ENCODE data around the gene BBLN.
A peak's percentile ranks its signal among the peaks of the same experiment; 100 is the strongest.

BBLN gene

GRCh38 chr9:128192601-128193371 is 32.7 kb downstream of the BBLN start:
- peaks cover 20% of the 10 kb centered on the region for H3K79me2 ChIP-seq (ENCODE audit: low read length)
- H2AFZ ChIP-seq (ENCODE audit: low read depth, low read length): no peak overlapping the region
- no peak overlapping the region for H3K9ac ChIP-seq (ENCODE audit: low read length)
- no peaks in the 10 kb centered on the region for H3K27me3 ChIP-seq (ENCODE audit: low read depth, low read length)
- H3K27ac ChIP-seq (ENCODE audit: low read length): no peak overlapping the region
- no peaks in the 10 kb centered on the region for H4K20me1 ChIP-seq (ENCODE audit: insufficient read depth, low read length)
- no peaks in the 10 kb centered on the region for H3K9me3 ChIP-seq (ENCODE audit: insufficient read depth, low read length)
- peaks cover 7% of the 10 kb centered on the region for H3K36me3 ChIP-seq (replicated peaks; ENCODE audit: low read depth, low read length)
- peaks cover 9% of the 10 kb centered on the region for H3K4me1 ChIP-seq (ENCODE audit: low read length)
- TF ChIP-seq CTCF (IDR thresholded peaks at IDR 0.05; ENCODE audit: low read depth, low read length) (no peak), EZH2phosphoT487 (IDR thresholded peaks at IDR 0.05; ENCODE audit: low read depth) (no peak)
- H3K4me3 ChIP-seq (ENCODE audit: low read length): no peak overlapping the region
- no peak overlapping the region for H3K4me2 ChIP-seq (ENCODE audit: low read length)

DNA sequence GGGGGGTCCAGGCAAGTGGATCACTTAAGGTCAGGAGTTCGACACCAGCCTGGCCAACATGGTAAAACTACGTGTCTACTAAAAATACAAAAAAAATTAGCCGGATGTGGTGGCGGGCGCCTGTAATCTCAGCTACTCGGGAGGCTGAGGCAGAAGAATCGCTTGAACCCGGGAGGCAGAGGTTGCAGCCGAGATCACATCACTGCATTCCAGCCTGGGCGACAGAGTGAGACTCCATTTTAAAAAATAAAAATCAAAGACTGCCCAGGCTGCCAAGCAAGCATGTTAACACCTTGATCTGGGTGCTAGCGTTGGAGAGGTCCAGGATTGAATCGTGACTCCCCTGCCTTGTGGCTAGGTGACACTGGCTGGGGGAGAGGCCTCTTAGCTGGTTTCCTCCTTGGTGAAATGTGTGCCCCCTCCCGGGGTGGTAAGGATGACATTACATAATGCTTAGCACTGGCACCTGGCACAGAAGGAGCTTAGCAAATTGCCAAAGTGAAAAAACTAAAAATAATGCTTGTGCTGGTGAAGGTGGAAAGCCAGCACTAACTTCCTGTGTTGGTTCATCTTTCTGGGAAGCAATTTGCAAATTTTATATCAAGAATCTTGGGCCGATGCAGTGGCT is 33.5 kb downstream of the BBLN start:
- no peaks in the 10 kb centered on the region for H3K27me3 ChIP-seq (ENCODE audit: low read depth, low read length)
- H3K4me3 ChIP-seq (ENCODE audit: low read length): no peak overlapping the region
- no peak overlapping the region for H3K27ac ChIP-seq (ENCODE audit: low read length)
- TF ChIP-seq CTCF (IDR thresholded peaks at IDR 0.05; ENCODE audit: low read depth, low read length) (no peak), EZH2phosphoT487 (IDR thresholded peaks at IDR 0.05; ENCODE audit: low read depth) (no peak)
- no peak overlapping the region for H3K4me2 ChIP-seq (ENCODE audit: low read length)
- H2AFZ ChIP-seq (ENCODE audit: low read depth, low read length): no peak overlapping the region
- H4K20me1 ChIP-seq (ENCODE audit: insufficient read depth, low read length): no peaks in the 10 kb centered on the region
- peaks cover 7% of the 10 kb centered on the region for H3K36me3 ChIP-seq (replicated peaks; ENCODE audit: low read depth, low read length)
- H3K9me3 ChIP-seq (ENCODE audit: insufficient read depth, low read length): no peaks in the 10 kb centered on the region
- H3K9ac ChIP-seq (ENCODE audit: low read length): no peak overlapping the region
- H3K79me2 ChIP-seq (ENCODE audit: low read length): peaks cover 20% of the 10 kb centered on the region
- peaks cover 9% of the 10 kb centered on the region for H3K4me1 ChIP-seq (ENCODE audit: low read length)

- peaks cover 5% of the 10 kb centered on the region; the same call in 1 of the 2 replicates for H3K4me1 ChIP-seq (ENCODE audit: low read length)
- no peak overlapping the region for H3K4me3 ChIP-seq (ENCODE audit: low read length)
- no peaks in the 10 kb centered on the region for H3K36me3 ChIP-seq (replicated peaks; ENCODE audit: low read depth, low read length)
- H3K27ac ChIP-seq (ENCODE audit: low read length): no peak overlapping the region
- H3K79me2 ChIP-seq (ENCODE audit: low read length): no peaks in the 10 kb centered on the region
- no peak for TF ChIP-seq CTCF (IDR thresholded peaks at IDR 0.05; ENCODE audit: low read depth, low read length)
- TF ChIP-seq EZH2phosphoT487 (IDR thresholded peaks at IDR 0.05; ENCODE audit: low read depth): no peak
- no peak overlapping the region for H2AFZ ChIP-seq (ENCODE audit: low read depth, low read length)
- H4K20me1 ChIP-seq (ENCODE audit: insufficient read depth, low read length): no peaks in the 10 kb centered on the region
- no peaks in the 10 kb centered on the region for H3K9me3 ChIP-seq (ENCODE audit: insufficient read depth, low read length)
- H3K4me2 ChIP-seq (ENCODE audit: low read length): no peak overlapping the region
- H3K9ac ChIP-seq (ENCODE audit: low read length): no peak overlapping the region
- H3K27me3 ChIP-seq (ENCODE audit: low read depth, low read length): peaks cover 23% of the 10 kb centered on the region
Measured at GRCh38 chr9:128201441-128202369, 41.6 kb downstream of the BBLN start.

DNA sequence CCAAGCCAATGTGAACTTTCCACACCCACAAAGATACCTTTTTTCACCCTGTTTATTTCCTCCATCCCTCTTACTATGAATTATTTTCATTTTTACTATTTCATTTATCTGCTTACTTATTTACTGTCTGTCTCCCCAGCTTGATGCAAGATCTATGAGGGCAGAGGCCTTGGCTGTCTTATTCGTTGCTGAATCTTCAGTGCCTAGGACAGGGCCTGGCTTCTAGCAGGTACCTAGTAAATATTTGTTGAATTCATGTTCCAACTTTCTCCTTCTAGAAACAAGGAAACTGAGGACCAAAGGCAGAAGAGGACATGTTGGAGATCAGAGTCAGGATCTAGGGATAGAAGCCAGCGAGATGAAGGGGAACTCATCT is 42.6 kb downstream of the BBLN start:
- H3K4me1 ChIP-seq (ENCODE audit: low read length): peaks cover 5% of the 10 kb centered on the region; the same call in 1 of the 2 replicates
- H3K27ac ChIP-seq (ENCODE audit: low read length): no peak overlapping the region
- H3K9ac ChIP-seq (ENCODE audit: low read length): no peak overlapping the region
- peak overlapping the region; percentile 93 for H3K4me2 ChIP-seq (ENCODE audit: low read length)
- H3K27me3 ChIP-seq (ENCODE audit: low read depth, low read length): peaks cover 26% of the 10 kb centered on the region
- peak overlapping the region; percentile 75 for H3K4me3 ChIP-seq (ENCODE audit: low read length)
- no peak for TF ChIP-seq CTCF (IDR thresholded peaks at IDR 0.05; ENCODE audit: low read depth, low read length)
- TF ChIP-seq EZH2phosphoT487 (IDR thresholded peaks at IDR 0.05; ENCODE audit: low read depth): no peak
- H2AFZ ChIP-seq (ENCODE audit: low read depth, low read length): peak overlapping the region; percentile 61
- no peaks in the 10 kb centered on the region for H3K36me3 ChIP-seq (replicated peaks; ENCODE audit: low read depth, low read length)
- H3K79me2 ChIP-seq (ENCODE audit: low read length): no peaks in the 10 kb centered on the region
- no peaks in the 10 kb centered on the region for H3K9me3 ChIP-seq (ENCODE audit: insufficient read depth, low read length)
- no peaks in the 10 kb centered on the region for H4K20me1 ChIP-seq (ENCODE audit: insufficient read depth, low read length)
